Measurements from ENCODE around the gene KLF17. TPM values are rescaled to one million over a fixed set of nuclear protein-coding genes. Genes with fewer than 3 reads are reported as not detected.

KLF17 gene
- total and polyA plus RNA-seq, 2 of the 8 experiments (the other 6 are each of a cell fraction or from before 2014, with no cell fraction given): not detected

DNA sequence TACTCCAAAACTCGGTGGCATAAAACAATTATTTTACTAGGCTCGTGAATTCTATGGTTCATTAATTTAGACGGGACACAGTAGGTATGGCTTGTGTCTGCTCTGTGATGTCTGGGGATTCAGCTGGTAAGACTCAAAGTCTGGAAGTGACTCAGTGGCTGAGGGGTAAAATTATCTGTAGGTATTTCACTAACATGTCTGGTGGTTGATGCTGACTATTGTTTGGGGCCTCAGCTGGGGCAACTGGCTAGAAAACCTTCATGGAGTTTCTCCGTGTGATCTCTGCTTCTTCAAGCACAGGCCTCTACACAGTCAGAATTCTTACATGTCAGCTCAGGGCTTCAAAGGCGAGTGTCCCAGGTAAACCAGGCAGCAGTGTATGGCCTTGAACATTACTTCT is 41.2 kb upstream of the KLF17 start:
- Histone ChIP-seq H4K20me1 (replicated peaks in 1 of 2; ENCODE audit: control insufficient read depth in 1 of 2, insufficient read depth in 2 of 2, low read length in 2 of 2) (no peaks in the 10 kb centered on the region), H3K18ac (ENCODE audit: extremely low read depth, low read length) (no peak overlapping the region), H3K4ac (replicated peaks; ENCODE audit: insufficient read length, low read depth, low read length) (no peak overlapping the region), H3K4me1 (replicated peaks in 1 of 4; ENCODE audit: control insufficient read depth in 3 of 4, insufficient read depth in 4 of 4, low read length in 3 of 4) (peaks cover 0 to 4% (median 2%) of the 10 kb centered on the region in 4 experiments; a peak in 2 of 7 replicates), H3K79me1 (ENCODE audit: low read depth, low read length) (no peaks in the 10 kb centered on the region), H2BK15ac (ENCODE audit: low read length) (no peak overlapping the region), H2BK120ac (replicated peaks; ENCODE audit: low read depth, low read length) (no peak overlapping the region), H3K9ac (replicated peaks in 1 of 4; ENCODE audit: extremely low read depth in 1 of 4, low read depth in 3 of 4, low read length in 3 of 4) (no peak overlapping the region), H2AFZ (ENCODE audit: low read length) (no peak overlapping the region), H3K23ac (ENCODE audit: insufficient read length) (no peak overlapping the region), H3K36me3 (ENCODE audit: control insufficient read depth in 2 of 4, insufficient read depth in 4 of 4, low read length in 3 of 4) (no peaks in the 10 kb centered on the region), H3K4me2 (ENCODE audit: insufficient read depth in 1 of 2, low read depth in 2 of 2, low read length in 2 of 2) (no peak overlapping the region), H3K27me3 (replicated peaks in 1 of 4; ENCODE audit: control insufficient read depth in 3 of 4, extremely low read depth in 1 of 4, insufficient read depth in 3 of 4, low read length in 3 of 4) (no peaks in the 10 kb centered on the region), H3K56ac (replicated peaks; ENCODE audit: insufficient read length, low read depth, low read length) (no peak overlapping the region), H2BK12ac (ENCODE audit: low read depth, low read length) (no peak overlapping the region), H4K91ac (replicated peaks; ENCODE audit: insufficient read length, low read length) (no peak overlapping the region), H3K79me2 (ENCODE audit: control insufficient read depth in 1 of 2, insufficient read depth in 2 of 2, low read length in 2 of 2) (no peaks in the 10 kb centered on the region), H2AK5ac (ENCODE audit: low read depth, low read length) (no peak overlapping the region), H2BK5ac (ENCODE audit: low read depth, low read length) (no peak overlapping the region), H3K23me2 (ENCODE audit: low read depth, low read length) (no peaks in the 10 kb centered on the region; the same call in 1 of the 2 replicates), H3K27ac (ENCODE audit: low read depth, low read length) (no peak overlapping the region), H4K8ac (ENCODE audit: extremely low read depth, insufficient read depth, low read length) (no peak overlapping the region), H4K5ac (ENCODE audit: insufficient read length, low read depth, low read length) (no peak overlapping the region), H3K14ac (ENCODE audit: insufficient read length) (no peak overlapping the region), H3K4me3 (ENCODE audit: extremely low read depth in 1 of 4, insufficient read depth in 2 of 4, low read depth in 3 of 4, low read length in 4 of 4) (no peak overlapping the region), H2BK20ac (ENCODE audit: low read length) (no peak overlapping the region), H3K9me3 (ENCODE audit: insufficient read depth in 2 of 2, low read depth in 1 of 2, low read length in 1 of 2) (no peaks in the 10 kb centered on the region)
- CTCF ChIA-PET (ENCODE audit: partially characterized antibody): interaction anchor here (2.0 kb wide), 1 partner anchor 16 kb away, joined by 7 read pairs; no protein-coding TSS in a partner anchor
- DNase-seq (ENCODE audit: low read depth in 1 of 2, low spot score in 2 of 2) (no peak), FAIRE-seq (no peak)
- 88% methylated on average over 5 of the region's 5 CpGs; no CpG with 5 or more reads in 1 of the 2 experiments for WGBS, 2 experiments (ENCODE audit: extremely low coverage in 1 of 2, insufficient coverage in 1 of 2, insufficient read length in 1 of 2, insufficient replicate concordance in 2 of 2, low coverage in 1 of 2, low lambda C conversion rate in 2 of 2, missing lambda C conversion rate in 1 of 2)
- POLR2A ChIA-PET (ENCODE audit: partially characterized antibody): interaction anchor here (1.2 kb wide), 1 partner anchor 46 kb away, joined by 3 read pairs; the partner anchor contains the start of gene SLC6A9
- TF ChIP-seq, protein P1, sequence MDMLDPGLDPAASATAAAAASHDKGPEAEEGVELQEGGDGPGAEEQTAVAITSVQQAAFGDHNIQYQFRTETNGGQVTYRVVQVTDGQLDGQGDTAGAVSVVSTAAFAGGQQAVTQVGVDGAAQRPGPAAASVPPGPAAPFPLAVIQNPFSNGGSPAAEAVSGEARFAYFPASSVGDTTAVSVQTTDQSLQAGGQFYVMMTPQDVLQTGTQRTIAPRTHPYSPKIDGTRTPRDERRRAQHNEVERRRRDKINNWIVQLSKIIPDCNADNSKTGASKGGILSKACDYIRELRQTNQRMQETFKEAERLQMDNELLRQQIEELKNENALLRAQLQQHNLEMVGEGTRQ (IDR thresholded peaks at IDR 0.05; ENCODE audit: low read length): no peak
- no peak for TF ChIP-seq HDAC2 (IDR thresholded peaks at IDR 0.05; ENCODE audit: borderline replicate concordance in 1 of 2, low read depth in 2 of 2, low read length in 2 of 2)
- TF ChIP-seq RFX5 (IDR thresholded peaks at IDR 0.05; ENCODE audit: borderline replicate concordance, low read depth, low read length): no peak
- TF ChIP-seq GTF2F1 (IDR thresholded peaks at IDR 0.05; ENCODE audit: borderline replicate concordance, low read depth, low read length): no peak
- TF ChIP-seq NANOG (IDR thresholded peaks at IDR 0.05; ENCODE audit: insufficient read depth, low read depth, low read length, poor library complexity, severe bottlenecking): no peak
- TF ChIP-seq RAD21 (IDR thresholded peaks at IDR 0.05 in 1 of 2, conservative IDR thresholded peaks at IDR 0.05 in 1 of 2; ENCODE audit: low read depth in 2 of 2, low read length in 2 of 2): no peak
- no peak for TF ChIP-seq RNF2 (IDR thresholded peaks at IDR 0.05; ENCODE audit: borderline replicate concordance, low read depth, low read length, missing control alignments, poor library complexity, severe bottlenecking)
- TF ChIP-seq, protein P2, sequence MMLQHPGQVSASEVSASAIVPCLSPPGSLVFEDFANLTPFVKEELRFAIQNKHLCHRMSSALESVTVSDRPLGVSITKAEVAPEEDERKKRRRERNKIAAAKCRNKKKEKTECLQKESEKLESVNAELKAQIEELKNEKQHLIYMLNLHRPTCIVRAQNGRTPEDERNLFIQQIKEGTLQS (IDR thresholded peaks at IDR 0.05; ENCODE audit: insufficient read depth, low read depth, low read length): no peak
- TF ChIP-seq BRCA1 (IDR thresholded peaks at IDR 0.05; ENCODE audit: low read depth, low read length): no peak
- TF ChIP-seq JUND (IDR thresholded peaks at IDR 0.05; ENCODE audit: low read length): no peak
- no peak for TF ChIP-seq SIX5 (IDR thresholded peaks at IDR 0.05; ENCODE audit: low read depth, low read length)

Measured in H1 (cell line).